Esophagus squamous epithelium (tissue), 5 donors: ENCODE data around the gene CDH11. TPM values are rescaled to one million over a fixed set of nuclear protein-coding genes. Genes with fewer than 3 reads are reported as not detected.

Source experiments
- DNase-seq: peaks from one replicate; lab custom pipeline; 2025; lab: John Stamatoyannopoulos, UW
- H3K27ac ChIP-seq, 4 donors: fragments of 200-600 bp; sonication (generic); one replicate each; pipeline ENCODE4 v1.5.1; 2016 to 2019; ENCODE audit warnings: mild to moderate bottlenecking in 1 of 4
- H3K27me3 ChIP-seq, 4 donors: fragments of 200-600 bp; sonication (generic); 1 replicate in 3 of 4; 2 replicates in 1 of 4; pipeline versions ENCODE4 v1.5.1 to v1.6.0; 2017 to 2021; ENCODE audit warnings: antibody characterized with exemption in 1 of 4
- H3K36me3 ChIP-seq, 3 donors: fragments of 200-600 bp; sonication (generic); one replicate each; pipeline ENCODE4 v1.5.1; 2016 to 2019
- H3K4me1 ChIP-seq, 3 donors: fragments of 200-600 bp; sonication (generic); one replicate each; pipeline ENCODE4 v1.5.1; 2017 to 2019
- H3K4me3 ChIP-seq, 4 donors: fragments of 200-600 bp; sonication (generic); 1 replicate in 3 of 4; 2 replicates in 1 of 4; pipeline ENCODE4 v1.5.1; 2016 to 2019; ENCODE audit warnings: mild to moderate bottlenecking in 2 of 4, moderate library complexity in 1 of 4
- H3K9me3 ChIP-seq, 3 donors: fragments of 200-600 bp; sonication (generic); one replicate each; pipeline ENCODE4 v1.5.1; 2016 to 2019
- POLR2A ChIP-seq, 4 donors: fragments of 450-650 bp; IDR thresholded peaks; one replicate each; pipeline ENCODE4 v1.6.1; 2017; ENCODE audit warnings: antibody characterized with exemption in 4 of 4, mild to moderate bottlenecking in 4 of 4, moderate library complexity in 3 of 4
- WGBS, 2 donors: methylation state at CpG; one replicate each; pipeline ENCODE4 v1.1.5; 2018; 5-methylcytosine and 5-hydroxymethylcytosine counted together
- intact Hi-C: fragments of 100-400 bp; cut with DNase I; formaldehyde crosslinking; loops from one replicate; pipeline ENCODE4 v1.15.0; 2022
- total RNA-seq, 4 donors: library from RNA; depleted of rRNA; stranded (reverse); fragments of >200 nt; gene quantifications; one replicate each; pipeline ENCODE4 v1.1.0, GENCODE V29; 2016
- TF ChIP-seq, protein P1 (sequence below), 6 experiments: fragments of 450-650 bp in 4 of 6; fragments of 200-600 bp in 2 of 6; sonication (generic) in 2 of 6; IDR thresholded peaks; one replicate each; pipeline ENCODE4 v1.5.1; 2016 to 2019; ENCODE audit warnings: antibody characterized with exemption in 6 of 6, mild to moderate bottlenecking in 4 of 6, moderate library complexity in 4 of 6
- donor health status: DM: yes; HTN: yes; CAD: no.

The CDH11 gene
- total RNA-seq, 4 donors from 2014 or later = 3.4 to 17.5 (median 6.6) TPM

DNA sequence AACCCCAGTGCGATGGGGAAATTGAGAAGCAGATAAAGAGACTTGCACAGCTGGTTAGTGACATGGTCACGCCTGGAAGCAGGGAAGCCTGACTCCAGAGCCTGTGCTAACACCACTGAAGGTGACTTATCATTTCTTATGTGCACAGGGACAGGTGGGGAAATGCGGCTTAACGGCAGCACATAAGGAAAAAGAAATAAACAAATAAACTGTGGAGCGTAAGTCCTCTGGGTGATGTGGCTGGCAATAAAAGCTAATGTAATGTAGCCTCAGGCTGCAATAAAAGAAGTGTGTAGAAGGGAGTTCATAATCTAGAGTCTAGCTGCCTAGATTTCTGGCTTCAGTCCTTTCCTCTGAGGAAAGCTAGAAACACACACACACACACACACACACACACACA, 10.6 kb downstream of the CDH11 start:
- WGBS, 2 donors = 69 to 87% methylated on average over 5 of the region's 5 CpGs
- no peaks in the 10 kb centered on the region for H3K27me3 ChIP-seq
- no peak overlapping the region for H3K4me3 ChIP-seq
- H3K36me3 ChIP-seq = no peaks in the 10 kb centered on the region
- no peak for DNase-seq
- H3K9me3 ChIP-seq = no peaks in the 10 kb centered on the region
- TF ChIP-seq POLR2A (IDR thresholded peaks at IDR 0.05) = no peak
- TF ChIP-seq, protein P1, sequence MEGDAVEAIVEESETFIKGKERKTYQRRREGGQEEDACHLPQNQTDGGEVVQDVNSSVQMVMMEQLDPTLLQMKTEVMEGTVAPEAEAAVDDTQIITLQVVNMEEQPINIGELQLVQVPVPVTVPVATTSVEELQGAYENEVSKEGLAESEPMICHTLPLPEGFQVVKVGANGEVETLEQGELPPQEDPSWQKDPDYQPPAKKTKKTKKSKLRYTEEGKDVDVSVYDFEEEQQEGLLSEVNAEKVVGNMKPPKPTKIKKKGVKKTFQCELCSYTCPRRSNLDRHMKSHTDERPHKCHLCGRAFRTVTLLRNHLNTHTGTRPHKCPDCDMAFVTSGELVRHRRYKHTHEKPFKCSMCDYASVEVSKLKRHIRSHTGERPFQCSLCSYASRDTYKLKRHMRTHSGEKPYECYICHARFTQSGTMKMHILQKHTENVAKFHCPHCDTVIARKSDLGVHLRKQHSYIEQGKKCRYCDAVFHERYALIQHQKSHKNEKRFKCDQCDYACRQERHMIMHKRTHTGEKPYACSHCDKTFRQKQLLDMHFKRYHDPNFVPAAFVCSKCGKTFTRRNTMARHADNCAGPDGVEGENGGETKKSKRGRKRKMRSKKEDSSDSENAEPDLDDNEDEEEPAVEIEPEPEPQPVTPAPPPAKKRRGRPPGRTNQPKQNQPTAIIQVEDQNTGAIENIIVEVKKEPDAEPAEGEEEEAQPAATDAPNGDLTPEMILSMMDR (IDR thresholded peaks at IDR 0.05) = no peak
- peaks cover 0 to 6% (median 0%) of the 10 kb centered on the region in 3 donors for H3K4me1 ChIP-seq
- intact Hi-C loops = no loop called here
- H3K27ac ChIP-seq = no peak overlapping the region

DNA sequence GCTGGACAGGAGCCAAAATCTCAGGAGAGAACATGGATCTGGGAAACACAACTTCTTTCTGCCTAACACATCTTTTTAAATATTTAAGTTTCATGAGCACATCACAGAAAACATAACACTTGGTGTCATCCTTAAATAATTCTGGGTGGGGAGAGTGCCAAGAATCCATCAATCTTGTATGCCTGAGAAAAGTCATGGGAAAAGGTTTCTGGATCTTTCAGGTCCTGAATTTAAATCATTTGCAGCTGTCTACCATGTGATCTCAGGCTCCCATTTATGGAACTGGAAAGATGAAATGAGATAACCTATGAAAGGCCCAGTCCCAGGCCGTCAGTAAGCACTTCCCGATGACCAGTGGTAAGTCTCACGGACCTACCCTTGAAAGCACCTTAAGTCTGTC, 15.1 kb downstream of the CDH11 start:
- Histone ChIP-seq H3K4me1 (no peaks in the 10 kb centered on the region), H3K27ac (no peak overlapping the region), H3K36me3 (no peaks in the 10 kb centered on the region), H3K9me3 (no peaks in the 10 kb centered on the region), H3K27me3 (no peaks in the 10 kb centered on the region), H3K4me3 (no peak overlapping the region)
- intact Hi-C loops = no loop called here
- TF ChIP-seq POLR2A (IDR thresholded peaks at IDR 0.05) = no peak
- TF ChIP-seq, protein P1 (IDR thresholded peaks at IDR 0.05) = no peak
- no peak for DNase-seq
- 60 to 85% methylated on average over 3 of the region's 3 CpGs for WGBS, 2 donors

DNA sequence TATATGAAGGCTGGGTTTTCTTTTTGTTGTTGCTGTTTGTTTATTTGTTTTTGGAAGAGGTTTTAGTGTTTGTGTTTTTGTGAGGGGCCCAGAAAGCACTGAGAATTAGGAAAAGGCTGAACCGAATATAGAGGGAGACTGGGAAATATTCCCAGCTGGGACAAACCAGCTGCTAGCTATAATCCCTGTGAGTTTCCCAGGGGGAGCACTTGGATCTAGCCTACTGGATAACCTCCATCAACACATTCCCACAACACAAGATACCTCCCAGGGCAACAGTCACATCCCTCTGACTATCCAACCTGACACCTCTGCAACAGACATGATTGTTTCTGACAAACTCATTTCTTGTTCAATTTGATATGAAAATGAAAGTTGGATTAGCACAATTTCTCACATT, 16.7 kb downstream of the CDH11 start:
- intact Hi-C loops = no loop called here
- WGBS, 2 donors = 46 to 56% methylated on average over 1 of the region's 1 CpG
- TF ChIP-seq, protein P1 (IDR thresholded peaks at IDR 0.05) = no peak
- no peak for TF ChIP-seq POLR2A (IDR thresholded peaks at IDR 0.05)

DNA sequence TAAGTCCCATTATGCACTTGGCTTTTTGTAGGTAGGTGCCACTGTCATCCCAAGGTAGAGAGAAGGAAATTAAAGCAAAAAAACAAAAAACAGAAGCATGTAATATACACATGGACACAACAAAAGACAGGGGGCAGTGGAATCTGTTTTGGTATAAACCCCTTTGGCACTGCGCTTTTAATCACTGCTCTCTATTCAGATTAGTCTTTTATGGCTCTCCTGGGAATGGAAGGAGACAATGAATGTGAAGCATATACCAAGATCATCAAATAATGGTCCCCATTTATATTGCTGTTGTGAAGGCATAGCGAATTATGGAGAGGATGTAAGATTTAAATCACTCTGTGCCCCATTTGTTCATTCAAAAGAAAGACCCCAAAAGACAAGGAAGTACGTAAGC, 17.4 kb downstream of the CDH11 start:
- H3K27ac ChIP-seq = no peak overlapping the region
- WGBS, 2 donors = 82 to 85% methylated on average over 3 of the region's 3 CpGs
- no peaks in the 10 kb centered on the region for H3K9me3 ChIP-seq
- intact Hi-C loops = no loop called here
- TF ChIP-seq, protein P1 (IDR thresholded peaks at IDR 0.05) = no peak
- no peak for TF ChIP-seq POLR2A (IDR thresholded peaks at IDR 0.05)
- H3K4me1 ChIP-seq = no peaks in the 10 kb centered on the region
- H3K36me3 ChIP-seq = no peaks in the 10 kb centered on the region
- no peaks in the 10 kb centered on the region for H3K27me3 ChIP-seq
- no peak for DNase-seq
- H3K4me3 ChIP-seq = no peak overlapping the region

More for the DNA sequence above, 16.7 kb downstream of the CDH11 start:
- H3K4me3 ChIP-seq = no peak overlapping the region
- no peaks in the 10 kb centered on the region for H3K36me3 ChIP-seq
- H3K4me1 ChIP-seq = no peaks in the 10 kb centered on the region
- no peaks in the 10 kb centered on the region for H3K9me3 ChIP-seq
- H3K27me3 ChIP-seq = no peaks in the 10 kb centered on the region
- no peak overlapping the region for H3K27ac ChIP-seq
- no peak for DNase-seq

DNA sequence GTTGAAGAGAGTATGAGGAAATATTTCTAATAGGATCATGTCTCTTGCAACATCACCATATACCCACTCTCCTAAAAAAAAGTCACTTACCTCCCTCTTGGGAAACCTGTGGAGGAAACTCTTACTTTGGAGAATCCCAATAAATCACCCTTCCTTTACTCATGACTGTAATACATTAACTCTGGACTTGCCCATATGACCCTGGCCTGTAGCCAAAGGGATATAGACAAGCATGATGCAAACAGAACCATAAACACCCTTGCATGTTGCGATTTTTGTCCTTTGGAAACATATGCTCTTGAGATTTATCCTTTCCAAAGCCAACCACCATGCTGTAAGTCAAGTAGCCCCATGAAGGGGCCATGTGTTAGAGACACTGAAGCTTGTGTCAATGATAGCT, 19.5 kb downstream of the CDH11 start:
- 64 to 90% methylated on average over 1 of the region's 1 CpG for WGBS, 2 donors
- no peak overlapping the region for H3K4me3 ChIP-seq
- no peaks in the 10 kb centered on the region for H3K4me1 ChIP-seq
- no peaks in the 10 kb centered on the region for H3K9me3 ChIP-seq
- no peaks in the 10 kb centered on the region for H3K36me3 ChIP-seq
- TF ChIP-seq, protein P1 (IDR thresholded peaks at IDR 0.05) = no peak
- TF ChIP-seq POLR2A (IDR thresholded peaks at IDR 0.05) = no peak
- no peaks in the 10 kb centered on the region for H3K27me3 ChIP-seq
- no peak for DNase-seq
- no peak overlapping the region for H3K27ac ChIP-seq
- intact Hi-C loops = no loop called here
